HL-60 (cell line): Measurements from ENCODE around the gene MYH11.

Source experiments
- DNase-seq, 2 experiments: peaks; one replicate each; pipeline ENCODE4 v3.0.0-alpha.2; 2010 to 2020; ENCODE audit warnings: low read depth in 1 of 2, low spot score in 1 of 2
- H3K27ac ChIP-seq: fragments of 250-450 bp; sonication (Bioruptor Pico); replicated peaks from 2 replicates; pipeline ENCODE4 v1.5.1; 2020; ENCODE audit warnings: mild to moderate bottlenecking, moderate library complexity
- H3K27me3 ChIP-seq: fragments of 250-450 bp; sonication (Bioruptor Pico); 2 replicates; pipeline ENCODE4 v1.5.1; 2021; ENCODE audit warnings: mild to moderate bottlenecking, moderate library complexity; ENCODE audit not compliant: insufficient read depth, poor library complexity, severe bottlenecking
- H3K4me3 ChIP-seq: replicated peaks from 2 replicates; pipeline ENCODE4 v1.5.1; 2011; ENCODE audit warnings: mild to moderate bottlenecking, control low read depth, low read length; ENCODE audit not compliant: insufficient read depth
- GABPA ChIP-seq: IDR thresholded peaks from 2 replicates; pipeline ENCODE4 v1.6.1; 2012; ENCODE audit warnings: low read depth
- POLR2AphosphoS5 ChIP-seq: IDR thresholded peaks from 2 replicates; pipeline ENCODE4 v1.6.1; 2012; ENCODE audit warnings: low read depth
- REST ChIP-seq: IDR thresholded peaks from 2 replicates; pipeline ENCODE4 v1.6.1; 2012; ENCODE audit warnings: low read depth; ENCODE audit not compliant: insufficient replicate concordance
- SPI1 ChIP-seq: IDR thresholded peaks from 2 replicates; pipeline ENCODE4 v1.6.1; 2012; ENCODE audit warnings: low read depth, mild to moderate bottlenecking, borderline replicate concordance
- TF ChIP-seq, protein P1 (sequence below): IDR thresholded peaks from one replicate; pipeline ENCODE4 v1.5.1; 2011; ENCODE audit warnings: low read length, control low read depth, inconsistent platforms; ENCODE audit not compliant: insufficient read depth

Gene MYH11

DNA sequence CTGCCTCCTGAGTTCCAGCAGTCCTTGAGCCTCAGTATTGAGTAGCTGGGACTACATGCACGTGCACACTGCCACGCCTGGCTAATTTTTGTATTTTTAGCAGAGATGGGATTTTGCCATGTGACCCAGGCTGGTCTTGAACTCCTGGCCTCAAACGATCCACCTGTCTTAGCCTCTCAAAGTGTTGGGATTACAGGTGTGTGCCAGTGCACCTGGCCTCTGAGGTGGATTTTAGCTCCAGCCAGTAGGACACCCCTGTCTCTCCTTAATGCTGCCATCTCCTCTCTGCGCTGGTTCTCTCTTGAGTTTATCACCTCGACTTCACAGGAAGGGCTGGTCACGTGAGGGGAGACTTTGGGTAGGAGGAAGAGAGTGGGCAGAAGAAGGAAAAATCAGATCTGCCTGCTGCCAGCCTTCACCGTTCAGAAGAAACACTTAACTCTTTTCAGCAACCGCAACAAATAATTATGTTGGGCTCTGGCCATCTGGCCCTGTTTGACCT, 151.7 kb downstream of the MYH11 start:
- no peak overlapping the region for H3K4me3 ChIP-seq
- H3K27ac ChIP-seq = no peak overlapping the region
- no peak for DNase-seq
- no peaks in the 10 kb centered on the region for H3K27me3 ChIP-seq
- no peak for TF ChIP-seq SPI1
- TF ChIP-seq, protein P1, sequence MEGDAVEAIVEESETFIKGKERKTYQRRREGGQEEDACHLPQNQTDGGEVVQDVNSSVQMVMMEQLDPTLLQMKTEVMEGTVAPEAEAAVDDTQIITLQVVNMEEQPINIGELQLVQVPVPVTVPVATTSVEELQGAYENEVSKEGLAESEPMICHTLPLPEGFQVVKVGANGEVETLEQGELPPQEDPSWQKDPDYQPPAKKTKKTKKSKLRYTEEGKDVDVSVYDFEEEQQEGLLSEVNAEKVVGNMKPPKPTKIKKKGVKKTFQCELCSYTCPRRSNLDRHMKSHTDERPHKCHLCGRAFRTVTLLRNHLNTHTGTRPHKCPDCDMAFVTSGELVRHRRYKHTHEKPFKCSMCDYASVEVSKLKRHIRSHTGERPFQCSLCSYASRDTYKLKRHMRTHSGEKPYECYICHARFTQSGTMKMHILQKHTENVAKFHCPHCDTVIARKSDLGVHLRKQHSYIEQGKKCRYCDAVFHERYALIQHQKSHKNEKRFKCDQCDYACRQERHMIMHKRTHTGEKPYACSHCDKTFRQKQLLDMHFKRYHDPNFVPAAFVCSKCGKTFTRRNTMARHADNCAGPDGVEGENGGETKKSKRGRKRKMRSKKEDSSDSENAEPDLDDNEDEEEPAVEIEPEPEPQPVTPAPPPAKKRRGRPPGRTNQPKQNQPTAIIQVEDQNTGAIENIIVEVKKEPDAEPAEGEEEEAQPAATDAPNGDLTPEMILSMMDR = no peak

- no peak overlapping the region for H3K27ac ChIP-seq
- peak; percentile 33 to 70 for DNase-seq
- H3K27me3 ChIP-seq = no peaks in the 10 kb centered on the region
- TF ChIP-seq SPI1 = no peak
- TF ChIP-seq POLR2AphosphoS5 = no peak
- TF ChIP-seq, protein P1 = peak; percentile 59
- TF ChIP-seq GABPA = no peak
- TF ChIP-seq REST = no peak
- H3K4me3 ChIP-seq = no peak overlapping the region
Observed at GRCh38 chr16:15704545-15704987, 152.3 kb downstream of the MYH11 start.

DNA sequence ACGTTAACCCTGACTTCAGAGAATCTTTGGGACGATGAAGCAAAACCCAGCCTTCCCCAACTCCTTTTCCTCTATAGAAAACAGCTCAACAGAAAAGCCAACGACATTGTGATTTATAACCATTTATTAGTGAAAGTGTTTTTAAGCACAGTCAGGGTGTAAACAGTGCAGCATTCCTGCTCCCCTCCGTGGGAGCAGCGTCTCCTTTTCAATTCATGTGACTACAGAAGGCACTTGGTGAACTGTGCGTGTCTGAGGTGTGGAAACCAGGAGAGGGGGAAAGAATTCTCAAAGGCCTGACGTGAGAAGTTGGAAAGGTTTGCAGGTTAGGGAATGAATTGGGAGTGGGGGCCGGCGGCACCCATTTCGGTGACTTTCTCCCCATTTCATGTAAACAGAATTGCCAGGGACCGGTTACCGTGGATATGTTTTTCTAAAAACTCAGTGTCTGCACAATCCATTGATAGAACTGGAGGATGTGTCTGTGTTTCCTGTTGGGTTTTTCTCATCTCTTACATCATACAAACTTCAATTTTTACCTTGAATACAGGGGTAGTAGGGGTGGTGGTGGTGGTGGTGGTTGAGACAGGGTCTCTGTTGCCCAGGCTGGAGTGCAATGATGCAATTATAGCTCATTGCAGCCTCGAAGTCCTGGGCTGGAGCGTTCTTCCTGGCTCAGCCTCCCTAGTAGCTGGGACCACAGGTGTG, 153.6 kb downstream of the MYH11 start:
- H3K27me3 ChIP-seq = no peaks in the 10 kb centered on the region
- DNase-seq = peak in 1 of 2 experiments; percentile 4
- H3K27ac ChIP-seq = no peak overlapping the region
- TF ChIP-seq, protein P1 = no peak
- no peak for TF ChIP-seq SPI1
- no peak for TF ChIP-seq POLR2AphosphoS5
- no peak overlapping the region for H3K4me3 ChIP-seq

DNA sequence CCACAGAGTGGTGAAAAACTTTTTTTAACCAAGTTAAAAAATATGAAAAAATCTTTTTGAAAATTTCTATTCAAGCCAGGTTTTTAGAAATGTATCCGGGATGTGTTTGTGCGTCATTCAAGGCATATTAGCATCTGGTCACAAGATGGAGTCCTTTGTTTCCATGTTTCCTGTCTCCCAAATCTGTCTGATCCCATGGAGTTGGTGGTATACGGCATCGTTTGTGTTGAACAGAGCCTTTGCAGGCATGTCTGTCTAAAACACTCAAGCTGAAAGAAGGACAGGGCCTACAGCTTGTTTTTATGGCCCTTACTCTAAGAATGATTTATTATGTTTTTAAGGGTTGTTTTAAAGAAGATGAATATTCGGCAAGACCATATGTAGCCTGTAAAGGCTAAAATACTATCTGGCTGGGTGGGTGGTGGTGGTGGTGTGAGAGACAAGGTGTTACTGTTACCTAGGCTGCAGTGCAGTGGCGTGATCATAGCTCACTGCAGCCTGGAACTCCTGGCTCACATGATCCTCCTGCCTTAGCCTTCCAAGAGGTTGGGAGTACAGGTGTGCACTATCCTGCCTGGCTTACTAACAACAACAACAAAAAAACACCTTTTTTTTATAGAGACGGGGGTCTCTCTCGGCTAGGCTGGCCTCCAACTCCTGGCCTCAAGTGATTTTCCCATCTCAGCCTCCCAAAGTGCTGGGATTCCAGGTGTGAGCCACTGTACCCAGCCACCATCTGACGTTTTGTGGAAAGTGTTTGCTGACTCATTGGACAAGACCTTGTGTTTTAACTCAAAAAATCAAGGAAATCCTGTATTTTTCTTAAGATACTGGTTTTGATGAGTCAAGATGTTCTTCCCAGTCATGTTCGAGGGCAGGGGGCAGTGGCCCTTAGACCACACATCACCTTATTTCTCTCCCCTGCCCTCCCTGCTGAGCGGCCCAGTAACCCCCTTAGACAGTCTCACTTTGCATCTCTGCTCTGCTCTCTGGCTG, 154.6 kb downstream of the MYH11 start:
- DNase-seq = no peak
- H3K27ac ChIP-seq = no peak overlapping the region
- no peak for TF ChIP-seq GABPA
- TF ChIP-seq, protein P1 = no peak
- no peak for TF ChIP-seq POLR2AphosphoS5
- TF ChIP-seq REST = no peak
- no peak for TF ChIP-seq SPI1
- no peaks in the 10 kb centered on the region for H3K27me3 ChIP-seq
- H3K4me3 ChIP-seq = no peak overlapping the region
